K562 (cell line): ENCODE measurements around the gene FBXW8. TPM values are rescaled to one million over a fixed set of nuclear protein-coding genes. Genes with fewer than 3 reads are reported as not detected.
A peak's percentile ranks its signal among the peaks of the same experiment; 100 is the strongest.

ENCODE experiments used
- ARNT ChIP-seq, 2 experiments: fragments of 450-650 bp; IDR thresholded peaks; 2 replicates each; pipeline ENCODE4 v1.6.1; 2016; ENCODE audit warnings: mild to moderate bottlenecking in 1 of 2
- ATF7 ChIP-seq: fragments of 450-650 bp; IDR thresholded peaks from 2 replicates; pipeline ENCODE4 v1.7.1; 2014; ENCODE audit warnings: mild to moderate bottlenecking, moderate library complexity
- BACH1 ChIP-seq: fragments of 200-800 bp; sonication (Bioruptor generic); IDR thresholded peaks from 2 replicates; pipeline ENCODE4 v1.6.1; 2016; ENCODE audit warnings: missing genetic modification characterization, missing compliant biosample characterization
- CBFA2T2 ChIP-seq: fragments of 450-650 bp; conservative IDR thresholded peaks from 2 replicates; pipeline ENCODE4 v1.6.1; 2017; ENCODE audit warnings: mild to moderate bottlenecking
- GATAD2A ChIP-seq: fragments of 450-650 bp; IDR thresholded peaks from 2 replicates; pipeline ENCODE4 v1.6.1; 2017
- KDM1A ChIP-seq, 2 experiments: fragments of 450-650 bp; IDR thresholded peaks; 2 replicates each; pipeline ENCODE4 v1.6.1; 2016; ENCODE audit warnings: mild to moderate bottlenecking in 2 of 2
- MAFF ChIP-seq: IDR thresholded peaks from 2 replicates; pipeline ENCODE4 v1.6.1; 2012; ENCODE audit warnings: low read length, improper control_type of control experiment
- POLR2AphosphoS5 ChIP-seq: IDR thresholded peaks from 2 replicates; pipeline ENCODE4 v1.6.1; 2011; ENCODE audit warnings: mild to moderate bottlenecking, low read depth, low read length, moderate library complexity; ENCODE audit not compliant: control insufficient read depth, insufficient read depth
- RBBP5 ChIP-seq: fragments of 200-600 bp; sonication (generic); IDR thresholded peaks from 2 replicates; pipeline ENCODE4 v1.6.1; 2012; ENCODE audit warnings: borderline replicate concordance, mild to moderate bottlenecking, low read length, control low read depth, inconsistent platforms; ENCODE audit not compliant: insufficient read depth, poor library complexity, severe bottlenecking
- SAFB2 ChIP-seq: fragments of 200-400 bp; formaldehyde crosslinking; IDR thresholded peaks from 2 replicates; pipeline ENCODE4 v1.6.1; 2018; ENCODE audit warnings: borderline replicate concordance, low read length, low read depth, moderate library complexity; ENCODE audit not compliant: severe bottlenecking
- ZNF41 ChIP-seq: fragments of 250-450 bp; sonication (Bioruptor Pico); conservative IDR thresholded peaks from 2 replicates; pipeline ENCODE4 v1.4.0; 2020; ENCODE audit warnings: mild to moderate bottlenecking
- polyA plus RNA-seq, 8 experiments: library from polyadenylated mRNA; depleted of rRNA in 4 of 8; stranded (reverse) in 5 of 8; unstranded in 3 of 8; fragments of >200 nt; fragmentation: Nextera tagmentation in 2 of 8; fragmentation: Illumina TruSeq in 1 of 8; extraction: Ambion mirVana in 2 of 8; extraction: Trizol in 1 of 8; gene quantifications; 2 replicates each; pipeline versions ENCODE4 v1.2.1 to v1.2.3, GENCODE V29; 2011 to 2014; ENCODE audit warnings: inconsistent platforms in 1 of 8, missing spikeins in 1 of 8
- total RNA-seq, 7 experiments: library from RNA; depleted of rRNA in 6 of 7; stranded (reverse); fragments of >200 nt in 6 of 7; fragmentation: Illumina TruSeq in 2 of 7; extraction: Trizol in 2 of 7; gene quantifications; 2 replicates each; pipeline versions ENCODE4 v1.2.1 to v1.2.3, GENCODE V29; 2011 to 2021; ENCODE audit warnings: low replicate concordance in 1 of 7
- TF ChIP-seq, protein P1 (sequence below): IDR thresholded peaks from 2 replicates; pipeline ENCODE4 v1.6.1; 2016; ENCODE audit warnings: missing genetic modification characterization, missing compliant biosample characterization
- TF ChIP-seq, protein P2 (sequence below): fragments of 450-650 bp; IDR thresholded peaks from 2 replicates; pipeline ENCODE4 v1.6.1; 2017; ENCODE audit warnings: mild to moderate bottlenecking, moderate library complexity
- TF ChIP-seq, protein P3 (sequence below), 2 experiments: fragments of 450-650 bp; formaldehyde crosslinking in 1 of 2; IDR thresholded peaks; 2 replicates each; pipeline versions ENCODE4 v1.4.0 to v1.6.1; 2014 to 2020; ENCODE audit warnings: mild to moderate bottlenecking in 2 of 2, borderline replicate concordance in 1 of 2, low read depth in 1 of 2
- TF ChIP-seq, protein P4 (sequence below): IDR thresholded peaks from 2 replicates; pipeline ENCODE4 v1.6.1; 2014; ENCODE audit warnings: antibody characterized with exemption

The FBXW8 gene
- total and polyA plus RNA-seq, 9 of the 15 experiments (the other 6 are each of a cell fraction or from before 2014, with no cell fraction given): 0.58 to 8.3 (median 4.4) TPM

DNA sequence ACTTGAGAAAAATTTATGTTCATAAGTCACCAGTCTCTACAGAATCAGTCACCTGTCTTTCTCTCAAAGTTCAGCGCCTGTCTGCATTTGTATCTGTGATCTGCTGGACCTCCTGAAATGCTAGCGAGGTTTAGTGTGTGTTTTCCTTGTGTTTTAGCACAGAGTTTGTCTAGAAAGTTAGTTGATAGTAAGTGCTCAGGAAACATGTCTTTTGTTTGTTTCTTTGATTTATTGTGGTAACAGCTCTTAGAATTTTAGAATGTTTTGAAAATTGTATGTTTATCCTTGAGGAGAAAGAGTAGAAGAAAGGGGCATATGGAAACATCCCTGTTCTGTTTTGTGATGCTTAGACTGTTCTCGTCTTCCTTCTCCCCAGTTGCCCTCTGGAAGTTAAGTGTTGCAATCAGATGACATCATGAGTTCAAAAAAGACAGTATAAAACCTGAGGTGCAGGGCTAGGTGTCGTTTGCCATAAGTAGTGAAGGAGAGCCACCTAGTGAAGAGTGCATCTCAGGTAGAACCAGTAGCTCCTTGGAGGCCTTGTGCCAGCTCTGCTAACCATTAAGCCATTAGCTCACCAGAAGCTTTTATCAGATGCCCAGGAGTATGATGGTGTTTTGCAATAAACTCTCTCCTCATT, 44.8 kb downstream of the FBXW8 start (continued):
- TF ChIP-seq, protein P1, sequence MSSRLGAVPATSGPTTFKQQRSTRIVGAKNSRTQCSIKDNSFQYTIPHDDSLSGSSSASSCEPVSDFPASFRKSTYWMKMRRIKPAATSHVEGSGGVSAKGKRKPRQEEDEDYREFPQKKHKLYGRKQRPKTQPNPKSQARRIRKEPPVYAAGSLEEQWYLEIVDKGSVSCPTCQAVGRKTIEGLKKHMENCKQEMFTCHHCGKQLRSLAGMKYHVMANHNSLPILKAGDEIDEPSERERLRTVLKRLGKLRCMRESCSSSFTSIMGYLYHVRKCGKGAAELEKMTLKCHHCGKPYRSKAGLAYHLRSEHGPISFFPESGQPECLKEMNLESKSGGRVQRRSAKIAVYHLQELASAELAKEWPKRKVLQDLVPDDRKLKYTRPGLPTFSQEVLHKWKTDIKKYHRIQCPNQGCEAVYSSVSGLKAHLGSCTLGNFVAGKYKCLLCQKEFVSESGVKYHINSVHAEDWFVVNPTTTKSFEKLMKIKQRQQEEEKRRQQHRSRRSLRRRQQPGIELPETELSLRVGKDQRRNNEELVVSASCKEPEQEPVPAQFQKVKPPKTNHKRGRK (tag): no peak
- TF ChIP-seq CBFA2T2 (no peak), BACH1 (0 out of 2 replicates have a peak, but pooled peaks have one; percentile 39), KDM1A (IDR thresholded peaks at IDR 0.05) (no peak), GATAD2A (no peak), MAFF (no peak), SAFB2 (no peak), RBBP5 (no peak), POLR2AphosphoS5 (no peak), ATF7 (peak; percentile 96), ARNT (IDR thresholded peaks at IDR 0.05) (no peak), ZNF41 (CRISPR knock-in tag) (no peak)
- TF ChIP-seq, protein P2, sequence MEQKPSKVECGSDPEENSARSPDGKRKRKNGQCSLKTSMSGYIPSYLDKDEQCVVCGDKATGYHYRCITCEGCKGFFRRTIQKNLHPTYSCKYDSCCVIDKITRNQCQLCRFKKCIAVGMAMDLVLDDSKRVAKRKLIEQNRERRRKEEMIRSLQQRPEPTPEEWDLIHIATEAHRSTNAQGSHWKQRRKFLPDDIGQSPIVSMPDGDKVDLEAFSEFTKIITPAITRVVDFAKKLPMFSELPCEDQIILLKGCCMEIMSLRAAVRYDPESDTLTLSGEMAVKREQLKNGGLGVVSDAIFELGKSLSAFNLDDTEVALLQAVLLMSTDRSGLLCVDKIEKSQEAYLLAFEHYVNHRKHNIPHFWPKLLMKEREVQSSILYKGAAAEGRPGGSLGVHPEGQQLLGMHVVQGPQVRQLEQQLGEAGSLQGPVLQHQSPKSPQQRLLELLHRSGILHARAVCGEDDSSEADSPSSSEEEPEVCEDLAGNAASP: no peak
- TF ChIP-seq, protein P3, sequence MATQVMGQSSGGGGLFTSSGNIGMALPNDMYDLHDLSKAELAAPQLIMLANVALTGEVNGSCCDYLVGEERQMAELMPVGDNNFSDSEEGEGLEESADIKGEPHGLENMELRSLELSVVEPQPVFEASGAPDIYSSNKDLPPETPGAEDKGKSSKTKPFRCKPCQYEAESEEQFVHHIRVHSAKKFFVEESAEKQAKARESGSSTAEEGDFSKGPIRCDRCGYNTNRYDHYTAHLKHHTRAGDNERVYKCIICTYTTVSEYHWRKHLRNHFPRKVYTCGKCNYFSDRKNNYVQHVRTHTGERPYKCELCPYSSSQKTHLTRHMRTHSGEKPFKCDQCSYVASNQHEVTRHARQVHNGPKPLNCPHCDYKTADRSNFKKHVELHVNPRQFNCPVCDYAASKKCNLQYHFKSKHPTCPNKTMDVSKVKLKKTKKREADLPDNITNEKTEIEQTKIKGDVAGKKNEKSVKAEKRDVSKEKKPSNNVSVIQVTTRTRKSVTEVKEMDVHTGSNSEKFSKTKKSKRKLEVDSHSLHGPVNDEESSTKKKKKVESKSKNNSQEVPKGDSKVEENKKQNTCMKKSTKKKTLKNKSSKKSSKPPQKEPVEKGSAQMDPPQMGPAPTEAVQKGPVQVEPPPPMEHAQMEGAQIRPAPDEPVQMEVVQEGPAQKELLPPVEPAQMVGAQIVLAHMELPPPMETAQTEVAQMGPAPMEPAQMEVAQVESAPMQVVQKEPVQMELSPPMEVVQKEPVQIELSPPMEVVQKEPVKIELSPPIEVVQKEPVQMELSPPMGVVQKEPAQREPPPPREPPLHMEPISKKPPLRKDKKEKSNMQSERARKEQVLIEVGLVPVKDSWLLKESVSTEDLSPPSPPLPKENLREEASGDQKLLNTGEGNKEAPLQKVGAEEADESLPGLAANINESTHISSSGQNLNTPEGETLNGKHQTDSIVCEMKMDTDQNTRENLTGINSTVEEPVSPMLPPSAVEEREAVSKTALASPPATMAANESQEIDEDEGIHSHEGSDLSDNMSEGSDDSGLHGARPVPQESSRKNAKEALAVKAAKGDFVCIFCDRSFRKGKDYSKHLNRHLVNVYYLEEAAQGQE (IDR thresholded peaks at IDR 0.05; ENCODE audit: borderline replicate concordance): peak; percentile 66; the same call in 1 of the 2 replicates
- TF ChIP-seq, protein P3 (CRISPR knock-in tag; IDR thresholded peaks at IDR 0.05; ENCODE audit: low read depth): no peak
- TF ChIP-seq, protein P4, sequence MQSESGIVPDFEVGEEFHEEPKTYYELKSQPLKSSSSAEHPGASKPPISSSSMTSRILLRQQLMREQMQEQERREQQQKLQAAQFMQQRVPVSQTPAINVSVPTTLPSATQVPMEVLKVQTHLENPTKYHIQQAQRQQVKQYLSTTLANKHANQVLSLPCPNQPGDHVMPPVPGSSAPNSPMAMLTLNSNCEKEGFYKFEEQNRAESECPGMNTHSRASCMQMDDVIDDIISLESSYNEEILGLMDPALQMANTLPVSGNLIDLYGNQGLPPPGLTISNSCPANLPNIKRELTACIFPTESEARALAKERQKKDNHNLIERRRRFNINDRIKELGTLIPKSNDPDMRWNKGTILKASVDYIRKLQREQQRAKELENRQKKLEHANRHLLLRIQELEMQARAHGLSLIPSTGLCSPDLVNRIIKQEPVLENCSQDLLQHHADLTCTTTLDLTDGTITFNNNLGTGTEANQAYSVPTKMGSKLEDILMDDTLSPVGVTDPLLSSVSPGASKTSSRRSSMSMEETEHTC: no peak
